ENCODE results near the gene CACNA2D4. TPM values are rescaled to one million over a fixed set of nuclear protein-coding genes. Genes with fewer than 3 reads are reported as not detected.
"Not testable (repeated sequence)": the region's sequence is repeated elsewhere in the genome, so short reads cannot be mapped to it uniquely, and the experiment has no call there.

CACNA2D4 gene
- total RNA-seq, 4 donors from 2014 or later: 1.5 to 2.6 (median 2.0) TPM

DNA sequence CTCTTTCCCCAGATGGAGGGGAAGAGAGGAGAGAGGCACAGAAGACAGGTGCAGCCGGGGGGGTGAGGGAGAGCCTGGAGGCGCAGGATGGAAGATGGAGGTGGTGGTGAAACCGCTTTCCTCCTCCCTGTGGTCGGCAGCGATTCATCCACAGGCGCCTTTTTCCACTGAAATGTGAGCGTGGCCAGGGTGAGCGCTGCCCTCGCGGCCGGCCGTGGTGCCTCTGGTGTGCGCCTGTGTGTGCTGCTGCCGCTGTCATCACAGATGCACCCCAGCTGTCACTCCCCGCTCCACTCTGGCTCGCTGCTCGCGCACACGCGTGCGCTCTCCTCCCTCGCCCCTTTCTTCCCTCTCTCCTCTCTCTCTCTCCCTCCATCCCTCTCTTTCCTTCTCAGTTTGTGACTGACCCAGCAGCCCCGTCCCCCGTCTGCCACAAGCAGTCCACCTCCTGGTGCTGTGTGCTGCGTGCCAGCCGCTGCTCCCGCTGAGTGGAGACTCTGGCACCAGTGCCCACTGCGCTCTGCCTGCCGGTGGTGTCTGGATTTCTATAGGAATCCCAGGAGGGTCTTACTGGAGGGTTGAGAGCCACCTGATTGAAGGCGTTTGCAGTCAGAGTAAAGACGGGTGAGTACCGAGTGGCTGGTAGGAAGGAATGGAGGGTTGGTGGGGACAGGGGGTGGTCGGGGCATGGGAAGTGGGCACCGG lies 98.1 kb downstream of the CACNA2D4 start, which contains the start of gene LRTM2:
Gene LRTM2 (plus strand): TSS at position 375 of the 705 bp plus-strand sequence. CDS start 7,584 bp downstream, outside the sequence.
- no peak for DNase-seq

DNA sequence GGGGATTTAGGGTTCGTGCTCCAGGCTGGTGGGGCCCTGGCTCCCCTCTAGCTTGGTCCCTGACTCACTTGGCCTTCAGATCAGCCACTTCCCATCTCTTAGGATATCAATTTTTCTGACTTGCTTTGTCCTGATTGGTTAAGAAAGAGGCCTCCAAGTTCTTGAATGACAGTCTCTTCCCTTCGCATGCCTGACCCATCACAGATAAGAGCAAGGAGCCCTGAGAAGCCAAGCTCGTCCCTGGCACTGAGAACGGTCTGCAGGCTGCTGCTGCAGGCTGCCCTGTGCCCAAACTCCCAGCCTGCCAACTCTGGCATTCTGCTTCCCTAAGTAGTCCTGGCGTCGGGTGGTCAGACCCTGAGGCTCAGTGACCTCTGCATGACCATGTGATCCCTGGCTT lies 98.9 kb downstream of the CACNA2D4 start:
- Histone ChIP-seq H3K36me3 (no peaks in the 10 kb centered on the region), H3K27me3 (no peaks in the 10 kb centered on the region), H3K27ac (no peak overlapping the region), H3K4me1 (no peaks in the 10 kb centered on the region), H3K9me3 (no peaks in the 10 kb centered on the region), H3K4me3 (replicated peaks in 1 of 3) (no peak overlapping the region)
- TF ChIP-seq POLR2A (IDR thresholded peaks at IDR 0.05): no peak
- 54 to 61% methylated on average over 6 of the region's 6 CpGs for WGBS, 2 donors
- intact Hi-C loops (cut with DNase I): no loop called here
- no peak for DNase-seq

More for the DNA sequence above, 98.1 kb downstream of the CACNA2D4 start, which contains the start of gene LRTM2:
- Histone ChIP-seq H3K4me1 (no peaks in the 10 kb centered on the region), H3K27me3 (no peaks in the 10 kb centered on the region), H3K36me3 (no peaks in the 10 kb centered on the region), H3K4me3 (replicated peaks in 1 of 3) (no peak within 1 kb of the TSS), H3K9me3 (no peaks in the 10 kb centered on the region), H3K27ac (no peak within 1 kb of the TSS)
- intact Hi-C loops (cut with DNase I): no loop called here
- WGBS, 2 donors: 12 to 15% methylated on average over 33 to 34 of the region's 34 CpGs
- TF ChIP-seq POLR2A (IDR thresholded peaks at IDR 0.05): no peak
- TF ChIP-seq, protein P1, sequence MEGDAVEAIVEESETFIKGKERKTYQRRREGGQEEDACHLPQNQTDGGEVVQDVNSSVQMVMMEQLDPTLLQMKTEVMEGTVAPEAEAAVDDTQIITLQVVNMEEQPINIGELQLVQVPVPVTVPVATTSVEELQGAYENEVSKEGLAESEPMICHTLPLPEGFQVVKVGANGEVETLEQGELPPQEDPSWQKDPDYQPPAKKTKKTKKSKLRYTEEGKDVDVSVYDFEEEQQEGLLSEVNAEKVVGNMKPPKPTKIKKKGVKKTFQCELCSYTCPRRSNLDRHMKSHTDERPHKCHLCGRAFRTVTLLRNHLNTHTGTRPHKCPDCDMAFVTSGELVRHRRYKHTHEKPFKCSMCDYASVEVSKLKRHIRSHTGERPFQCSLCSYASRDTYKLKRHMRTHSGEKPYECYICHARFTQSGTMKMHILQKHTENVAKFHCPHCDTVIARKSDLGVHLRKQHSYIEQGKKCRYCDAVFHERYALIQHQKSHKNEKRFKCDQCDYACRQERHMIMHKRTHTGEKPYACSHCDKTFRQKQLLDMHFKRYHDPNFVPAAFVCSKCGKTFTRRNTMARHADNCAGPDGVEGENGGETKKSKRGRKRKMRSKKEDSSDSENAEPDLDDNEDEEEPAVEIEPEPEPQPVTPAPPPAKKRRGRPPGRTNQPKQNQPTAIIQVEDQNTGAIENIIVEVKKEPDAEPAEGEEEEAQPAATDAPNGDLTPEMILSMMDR (IDR thresholded peaks at IDR 0.05): no peak

DNA sequence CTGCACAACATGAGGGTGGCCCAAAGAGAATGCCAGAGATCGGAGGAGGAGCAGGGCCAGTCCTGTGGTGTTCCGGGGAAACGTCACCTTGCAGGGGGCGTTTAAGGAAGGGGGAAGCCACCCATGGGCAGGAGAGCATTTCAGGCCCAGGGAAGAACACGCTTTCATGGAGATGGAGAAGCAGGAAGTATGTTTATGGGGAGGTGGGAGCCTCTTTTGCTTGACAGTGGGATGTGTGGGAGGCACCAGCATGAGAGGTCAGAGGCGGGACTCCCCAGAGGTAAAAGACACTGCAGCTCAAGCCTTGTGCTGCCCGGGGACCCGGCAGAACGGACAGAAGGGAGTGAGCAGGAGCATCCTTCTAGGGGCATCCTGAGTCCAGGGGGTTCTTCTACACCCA lies 99.4 kb downstream of the CACNA2D4 start:
- Histone ChIP-seq H3K4me1 (no peaks in the 10 kb centered on the region), H3K36me3 (no peaks in the 10 kb centered on the region), H3K4me3 (replicated peaks in 1 of 3) (no peak overlapping the region), H3K9me3 (no peaks in the 10 kb centered on the region), H3K27me3 (no peaks in the 10 kb centered on the region), H3K27ac (no peak overlapping the region)
- DNase-seq: no peak
- intact Hi-C loops (cut with DNase I): no loop called here
- WGBS, 2 donors: 67 to 71% methylated on average over 9 of the region's 9 CpGs
- TF ChIP-seq POLR2A (IDR thresholded peaks at IDR 0.05): no peak
- TF ChIP-seq, protein P1 (IDR thresholded peaks at IDR 0.05): no peak

DNA sequence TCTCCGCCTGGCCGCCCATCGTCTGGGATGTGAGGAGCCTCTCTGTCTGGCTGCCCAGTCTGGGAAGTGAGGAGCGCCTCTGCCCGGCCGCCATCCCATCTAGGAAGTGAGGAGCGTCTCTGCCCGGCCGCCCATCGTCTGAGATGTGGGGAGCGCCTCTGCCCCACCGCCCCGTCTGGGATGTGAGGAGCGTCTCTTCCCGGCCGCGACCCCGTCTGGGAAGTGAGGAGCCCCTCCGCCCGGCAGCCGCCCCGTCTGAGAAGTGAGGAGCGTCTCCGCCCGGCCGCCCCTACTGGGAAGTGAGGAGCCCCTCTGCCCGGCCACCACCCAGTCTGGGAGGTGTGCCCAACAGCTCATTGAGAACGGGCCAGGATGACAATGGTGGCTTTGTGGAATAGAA lies 100.5 kb downstream of the CACNA2D4 start:
- H3K27me3 ChIP-seq; H3K4me1 ChIP-seq; H3K36me3 ChIP-seq; H3K9me3 ChIP-seq; H3K27ac ChIP-seq; DNase-seq; intact Hi-C loops (cut with DNase I); H3K4me3 ChIP-seq (replicated peaks in 1 of 3): not testable (repeated sequence)
- WGBS, 2 donors: 89 to 93% methylated on average over 3 to 10 of the region's 28 CpGs

DNA sequence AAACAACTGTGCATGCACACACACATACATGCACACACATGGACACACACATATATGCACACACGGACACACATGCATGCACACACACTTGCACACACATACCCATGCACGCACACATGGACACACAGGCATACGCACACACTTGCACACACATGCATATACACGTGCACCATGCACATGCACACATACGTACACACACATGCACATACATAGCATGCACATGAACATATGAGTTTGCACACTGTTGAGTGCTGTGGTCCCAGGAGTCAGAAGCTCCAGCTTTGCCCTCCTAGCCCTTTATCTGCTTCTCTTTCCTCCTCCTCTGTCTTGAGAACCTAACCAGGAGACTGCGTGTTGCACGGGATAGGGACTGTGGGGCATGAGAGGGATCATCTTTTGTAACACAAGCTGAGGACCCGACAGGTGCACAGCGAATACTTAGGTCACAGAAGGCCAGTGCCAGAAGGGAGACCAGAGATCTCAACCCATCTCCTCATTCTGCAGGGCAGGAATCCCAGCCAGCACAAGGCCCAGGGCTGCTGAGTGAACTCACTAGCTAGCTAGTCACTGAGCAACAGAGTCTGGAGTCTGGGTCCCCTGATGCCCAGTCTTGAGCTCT lies 101.6 kb downstream of the CACNA2D4 start:
- Histone ChIP-seq H3K9me3 (no peaks in the 10 kb centered on the region), H3K36me3 (no peaks in the 10 kb centered on the region), H3K4me3 (replicated peaks in 1 of 3) (no peak overlapping the region), H3K27ac (no peak overlapping the region), H3K4me1 (no peaks in the 10 kb centered on the region), H3K27me3 (no peaks in the 10 kb centered on the region)
- TF ChIP-seq, protein P1 (IDR thresholded peaks at IDR 0.05): no peak
- no peak for TF ChIP-seq POLR2A (IDR thresholded peaks at IDR 0.05)
- intact Hi-C loops (cut with DNase I): no loop called here
- no peak for DNase-seq
- WGBS, 2 donors: 93 to 95% methylated on average over 9 of the region's 9 CpGs

Data from thyroid gland (tissue), 4 donors.